Mesenchymal stem cell (in vitro differentiated cells and primary cell): ENCODE data around the gene ELFN1.
A peak's percentile ranks its signal among the peaks of the same experiment; 100 is the strongest.
"Not testable (repeated sequence)": the region's sequence is repeated elsewhere in the genome, so short reads cannot be mapped to it uniquely, and the experiment has no call there.

Source experiments
- DNase-seq: peaks from one replicate; pipeline ENCODE4 v3.0.0-alpha.2; 2013
- H2AFZ ChIP-seq: one replicate; pipeline ENCODE4 v1.6.1; 2013; ENCODE audit warnings: low read depth, mild to moderate bottlenecking, control low read depth, inconsistent platforms, low read length, moderate library complexity
- H2AK5ac ChIP-seq: 2 replicates; pipeline ENCODE4 v1.6.1; 2013; ENCODE audit warnings: low read length, moderate library complexity, mild to moderate bottlenecking, inconsistent platforms; ENCODE audit not compliant: severe bottlenecking
- H2BK120ac ChIP-seq: one replicate; pipeline ENCODE4 v1.6.1; 2013; ENCODE audit warnings: low read depth, mild to moderate bottlenecking, inconsistent platforms, low read length, moderate library complexity
- H2BK12ac ChIP-seq, 2 experiments: one replicate each; pipeline ENCODE4 v1.6.1; 2013; ENCODE audit warnings: inconsistent platforms in 2 of 2, low read length in 2 of 2, mild to moderate bottlenecking in 2 of 2, moderate library complexity in 2 of 2, control low read depth in 1 of 2
- H2BK15ac ChIP-seq: one replicate; pipeline ENCODE4 v1.6.1; 2013; ENCODE audit warnings: mild to moderate bottlenecking, low read depth, inconsistent platforms; ENCODE audit not compliant: poor library complexity, severe bottlenecking
- H2BK5ac ChIP-seq: 2 replicates; pipeline ENCODE4 v1.6.1; 2013; ENCODE audit warnings: low read depth, mild to moderate bottlenecking, low read length, control low read depth, inconsistent platforms; ENCODE audit not compliant: poor library complexity, severe bottlenecking
- H3K14ac ChIP-seq, 2 experiments: one replicate each; pipeline ENCODE4 v1.6.1; 2013; ENCODE audit warnings: inconsistent platforms in 2 of 2, low read length in 2 of 2, control low read depth in 1 of 2, mild to moderate bottlenecking in 1 of 2, moderate library complexity in 1 of 2
- H3K18ac ChIP-seq, 2 experiments: one replicate each; pipeline ENCODE4 v1.6.1; 2013; ENCODE audit warnings: inconsistent platforms in 2 of 2, low read length in 2 of 2, control low read depth in 1 of 2, low read depth in 1 of 2, mild to moderate bottlenecking in 1 of 2
- H3K23ac ChIP-seq, 2 experiments: one replicate each; pipeline ENCODE4 v1.6.1; 2013; ENCODE audit warnings: inconsistent platforms in 2 of 2, low read length in 2 of 2, mild to moderate bottlenecking in 2 of 2, moderate library complexity in 2 of 2, control low read depth in 1 of 2
- H3K27ac ChIP-seq: 2 replicates; pipeline ENCODE4 v1.5.1; 2013; ENCODE audit warnings: mild to moderate bottlenecking, moderate library complexity, low read length, control low read depth, inconsistent platforms; ENCODE audit not compliant: poor library complexity, severe bottlenecking
- H3K27me3 ChIP-seq, 2 experiments: 2 replicates each; pipeline versions ENCODE4 v1.6.1 to v1.7.0; 2013; ENCODE audit warnings: low read length in 2 of 2, mild to moderate bottlenecking in 2 of 2, moderate library complexity in 2 of 2, control low read depth in 1 of 2, inconsistent platforms in 1 of 2; ENCODE audit not compliant: control insufficient read depth in 1 of 2, insufficient read depth in 1 of 2
- H3K36me3 ChIP-seq, 2 experiments: 2 replicates each; pipeline versions ENCODE4 v1.6.1 to v1.7.0; 2013; ENCODE audit warnings: low read length in 2 of 2, control low read depth in 1 of 2, inconsistent platforms in 1 of 2, low read depth in 1 of 2, mild to moderate bottlenecking in 1 of 2; ENCODE audit not compliant: insufficient read depth in 2 of 2, control insufficient read depth in 1 of 2
- H3K4ac ChIP-seq, 2 experiments: one replicate each; pipeline ENCODE4 v1.6.1; 2013; ENCODE audit warnings: inconsistent platforms in 2 of 2, low read length in 2 of 2, mild to moderate bottlenecking in 2 of 2, moderate library complexity in 2 of 2, control low read depth in 1 of 2, low read depth in 1 of 2
- H3K4me1 ChIP-seq: 2 replicates; pipeline ENCODE4 v1.6.1; 2013; ENCODE audit warnings: low read depth, low read length, control low read depth; ENCODE audit not compliant: control insufficient read depth, insufficient read depth
- H3K4me2 ChIP-seq: 2 replicates; pipeline ENCODE4 v1.6.1; 2013; ENCODE audit warnings: low read length, mild to moderate bottlenecking, inconsistent platforms; ENCODE audit not compliant: poor library complexity, severe bottlenecking
- H3K4me3 ChIP-seq, 2 experiments: 2 replicates each; pipeline versions ENCODE4 v1.5.1 to v1.7.0; 2013; ENCODE audit warnings: low read length in 2 of 2, mild to moderate bottlenecking in 2 of 2, control low read depth in 1 of 2, low read depth in 1 of 2; ENCODE audit not compliant: insufficient read depth in 1 of 2
- H3K79me1 ChIP-seq: replicated peaks from 2 replicates; pipeline ENCODE4 v1.6.1; 2013; ENCODE audit warnings: mild to moderate bottlenecking, control low read depth, low read length, inconsistent platforms; ENCODE audit not compliant: poor library complexity, severe bottlenecking
- H3K9ac ChIP-seq: 2 replicates; pipeline ENCODE4 v1.7.0; 2013; ENCODE audit warnings: mild to moderate bottlenecking, low read length, moderate library complexity
- H3K9me3 ChIP-seq: 2 replicates; pipeline ENCODE4 v1.7.0; 2013; ENCODE audit warnings: mild to moderate bottlenecking, low read length; ENCODE audit not compliant: control insufficient read depth
- H4K8ac ChIP-seq: one replicate; pipeline ENCODE4 v1.6.1; 2013; ENCODE audit warnings: inconsistent platforms, mild to moderate bottlenecking, low read length, moderate library complexity
- H4K91ac ChIP-seq: one replicate; pipeline ENCODE4 v1.6.1; 2013; ENCODE audit warnings: mild to moderate bottlenecking, low read length, inconsistent platforms
- WGBS: methylation state at CpG from one replicate; pipeline ENCODE4 v1.1.7; 2013; ENCODE audit warnings: mixed read lengths; 5-methylcytosine and 5-hydroxymethylcytosine counted together

ELFN1 gene

GRCh38 chr7:1716263-1717094 lies 46.4 kb downstream of the ELFN1 start:
- Histone ChIP-seq H2BK120ac (no peak overlapping the region), H4K91ac (peak overlapping the region; percentile 14), H3K9me3 (no peaks in the 10 kb centered on the region), H3K4me3 (peak overlapping the region in 1 of 2 experiments; percentile 33), H2BK5ac (no peak overlapping the region), H4K8ac (no peak overlapping the region), H3K9ac (no peak overlapping the region), H3K79me1 (no peaks in the 10 kb centered on the region), H2BK15ac (peak overlapping the region; percentile 4), H2AK5ac (no peak overlapping the region), H3K14ac (no peak overlapping the region), H3K4me2 (no peak overlapping the region), H3K27ac (no peak overlapping the region), H3K23ac (no peak overlapping the region), H3K4me1 (peaks cover 27% of the 10 kb centered on the region), H2AFZ (no peak overlapping the region), H2BK12ac (no peak overlapping the region), H3K27me3 (peaks cover 13 to 23% of the 10 kb centered on the region in 2 experiments), H3K18ac (no peak overlapping the region), H3K4ac (no peak overlapping the region), H3K36me3 (peaks cover 0 to 3% of the 10 kb centered on the region in 2 experiments)
- WGBS = 53% methylated on average over 20 of the region's 20 CpGs
- DNase-seq = peak; percentile 26

DNA sequence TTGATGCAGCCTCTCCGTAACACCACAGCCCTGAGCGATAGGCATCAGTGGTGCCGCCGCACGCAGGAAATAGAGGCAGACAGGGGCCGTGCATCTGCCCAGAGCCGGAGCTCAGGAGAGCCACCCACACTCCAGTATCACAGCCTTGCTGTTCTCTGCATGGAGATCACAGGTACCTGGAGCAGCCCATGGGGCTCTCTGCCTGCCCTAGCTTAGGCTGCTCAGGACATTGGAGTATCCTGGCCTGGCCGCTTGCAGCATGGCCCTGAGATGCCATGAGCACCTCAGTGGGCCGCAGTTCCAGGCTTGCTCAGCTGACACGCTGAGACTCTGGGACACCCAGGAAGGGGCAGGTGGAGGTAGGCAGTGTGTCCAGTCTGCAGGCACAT lies 47.0 kb downstream of the ELFN1 start:
- Histone ChIP-seq H3K27ac (no peak overlapping the region), H3K27me3 (peaks cover 13 to 23% of the 10 kb centered on the region in 2 experiments), H3K9me3 (no peaks in the 10 kb centered on the region), H3K79me1 (no peaks in the 10 kb centered on the region), H3K4me1 (peaks cover 27% of the 10 kb centered on the region), H3K4me2 (no peak overlapping the region), H2BK120ac (no peak overlapping the region), H3K9ac (no peak overlapping the region), H3K4me3 (peak overlapping the region in 1 of 2 experiments; percentile 33), H3K4ac (no peak overlapping the region), H2AFZ (no peak overlapping the region), H4K8ac (no peak overlapping the region), H4K91ac (peak overlapping the region; percentile 25), H2AK5ac (no peak overlapping the region), H3K36me3 (peaks cover 0 to 3% of the 10 kb centered on the region in 2 experiments), H2BK5ac (no peak overlapping the region), H3K14ac (no peak overlapping the region), H2BK15ac (peak overlapping the region; percentile 4), H3K18ac (no peak overlapping the region), H3K23ac (no peak overlapping the region), H2BK12ac (no peak overlapping the region)
- DNase-seq = no peak
- WGBS = 91% methylated on average over 10 of the region's 10 CpGs

- no peak overlapping the region for H2AK5ac ChIP-seq
- no peak overlapping the region for H2BK5ac ChIP-seq
- no peak overlapping the region for H3K23ac ChIP-seq
- WGBS = 92% methylated on average over 14 of the region's 15 CpGs
- no peak overlapping the region for H3K4me2 ChIP-seq
- no peak overlapping the region for H3K9ac ChIP-seq
- peaks cover 13 to 23% of the 10 kb centered on the region in 2 experiments for H3K27me3 ChIP-seq
- DNase-seq = no peak
- no peak overlapping the region for H2BK12ac ChIP-seq
- H2BK15ac ChIP-seq = no peak overlapping the region
- no peak overlapping the region for H4K91ac ChIP-seq
- H2BK120ac ChIP-seq = no peak overlapping the region
- no peak overlapping the region for H4K8ac ChIP-seq
- H3K14ac ChIP-seq = no peak overlapping the region
- H3K18ac ChIP-seq = no peak overlapping the region
- H2AFZ ChIP-seq = no peak overlapping the region
- no peak overlapping the region for H3K4me3 ChIP-seq
- H3K79me1 ChIP-seq = no peaks in the 10 kb centered on the region
- H3K4ac ChIP-seq = no peak overlapping the region
- peaks cover 0 to 3% of the 10 kb centered on the region in 2 experiments for H3K36me3 ChIP-seq
- peaks cover 27% of the 10 kb centered on the region for H3K4me1 ChIP-seq
- no peak overlapping the region for H3K27ac ChIP-seq
- H3K9me3 ChIP-seq = no peaks in the 10 kb centered on the region
Measured at GRCh38 chr7:1717903-1718676, 48.0 kb downstream of the ELFN1 start.

GRCh38 chr7:1718850-1719249 lies 48.8 kb downstream of the ELFN1 start:
- H2AK5ac ChIP-seq, H3K14ac ChIP-seq, DNase-seq, H2AFZ ChIP-seq, H3K23ac ChIP-seq, H2BK120ac ChIP-seq, H2BK15ac ChIP-seq, H3K4ac ChIP-seq, H2BK12ac ChIP-seq, H2BK5ac ChIP-seq, H3K4me2 ChIP-seq, H3K9me3 ChIP-seq, H3K9ac ChIP-seq, H3K4me3 ChIP-seq, H4K8ac ChIP-seq, H3K27ac ChIP-seq, H4K91ac ChIP-seq, H3K36me3 ChIP-seq, H3K18ac ChIP-seq, H3K79me1 ChIP-seq: not testable (repeated sequence)
- 82% methylated on average over 6 of the region's 10 CpGs for whole genome bisulfite sequencing
- Histone ChIP-seq H3K27me3 (peaks cover 13 to 23% of the 10 kb centered on the region in 2 experiments), H3K4me1 (peaks cover 26% of the 10 kb centered on the region)
